ENCODE results near the gene WNT3. TPM values are rescaled to one million over a fixed set of nuclear protein-coding genes. Genes with fewer than 3 reads are reported as not detected.

WNT3 gene
- total RNA-seq, 6 experiments from 2014 or later, result 2.1 to 3.5 (median 3.2) TPM

GRCh38 chr17:46819906-46820351 lies 1.4 kb upstream of the WNT3 start:
- TF ChIP-seq CTCF (IDR thresholded peaks at IDR 0.05), result no peak
- DNase-seq, result no peak
- no peak overlapping the region for H3K27ac Mint-ChIP-seq
- no peaks in the 10 kb centered on the region for H3K36me3 Mint-ChIP-seq (ENCODE audit: low read depth)
- no peak overlapping the region for H3K4me3 Mint-ChIP-seq
- H3K9me3 Mint-ChIP-seq, result no peaks in the 10 kb centered on the region
- H3K27me3 Mint-ChIP-seq (ENCODE audit: insufficient read depth), result peaks cover 62% of the 10 kb centered on the region
- H3K4me1 Mint-ChIP-seq (ENCODE audit: low read depth), result no peaks in the 10 kb centered on the region

GRCh38 chr17:46818929-46819859 lies 702 bp upstream of the WNT3 start:
- H3K27ac Mint-ChIP-seq, result no peak overlapping the region
- peak overlapping the region; percentile 66 for H3K4me3 Mint-ChIP-seq
- peaks cover 56% of the 10 kb centered on the region for H3K27me3 Mint-ChIP-seq (ENCODE audit: insufficient read depth)
- H3K4me1 Mint-ChIP-seq (ENCODE audit: low read depth), result no peaks in the 10 kb centered on the region
- no peak for DNase-seq
- H3K36me3 Mint-ChIP-seq (ENCODE audit: low read depth), result no peaks in the 10 kb centered on the region
- no peaks in the 10 kb centered on the region for H3K9me3 Mint-ChIP-seq
- no peak for TF ChIP-seq CTCF (IDR thresholded peaks at IDR 0.05)

GRCh38 chr17:46817901-46818209 lies 637 bp downstream of the WNT3 start:
- no peak overlapping the region for H3K27ac Mint-ChIP-seq
- DNase-seq, result no peak
- H3K27me3 Mint-ChIP-seq (ENCODE audit: insufficient read depth), result peaks cover 52% of the 10 kb centered on the region
- TF ChIP-seq CTCF (IDR thresholded peaks at IDR 0.05), result no peak
- no peaks in the 10 kb centered on the region for H3K36me3 Mint-ChIP-seq (ENCODE audit: low read depth)
- H3K4me1 Mint-ChIP-seq (ENCODE audit: low read depth), result peaks cover 10% of the 10 kb centered on the region
- H3K4me3 Mint-ChIP-seq, result no peak overlapping the region; the same call in 1 of the 2 replicates
- H3K9me3 Mint-ChIP-seq, result no peaks in the 10 kb centered on the region

- H3K27me3 Mint-ChIP-seq (ENCODE audit: insufficient read depth), result peaks cover 52% of the 10 kb centered on the region
- no peaks in the 10 kb centered on the region for H3K9me3 Mint-ChIP-seq
- no peak for TF ChIP-seq CTCF (IDR thresholded peaks at IDR 0.05)
- no peak for DNase-seq
- H3K4me3 Mint-ChIP-seq, result no peak overlapping the region
- no peak overlapping the region for H3K27ac Mint-ChIP-seq
- no peaks in the 10 kb centered on the region for H3K36me3 Mint-ChIP-seq (ENCODE audit: low read depth)
- H3K4me1 Mint-ChIP-seq (ENCODE audit: low read depth), result peaks cover 16% of the 10 kb centered on the region
Observed at GRCh38 chr17:46817151-46817900, 1.2 kb downstream of the WNT3 start.

- peaks cover 36% of the 10 kb centered on the region for H3K27me3 Mint-ChIP-seq (ENCODE audit: insufficient read depth)
- H3K9me3 Mint-ChIP-seq, result no peaks in the 10 kb centered on the region
- H3K4me1 Mint-ChIP-seq (ENCODE audit: low read depth), result peaks cover 29% of the 10 kb centered on the region
- H3K4me3 Mint-ChIP-seq, result no peak overlapping the region
- no peak for DNase-seq
- H3K27ac Mint-ChIP-seq, result no peak overlapping the region
- no peak for TF ChIP-seq CTCF (IDR thresholded peaks at IDR 0.05)
- no peaks in the 10 kb centered on the region for H3K36me3 Mint-ChIP-seq (ENCODE audit: low read depth)
Observed at GRCh38 chr17:46815474-46816353, 2.8 kb downstream of the WNT3 start.

Data from HFFc6 (cell line).